Trophoblast cell (in vitro differentiated cells and primary cell): ENCODE data around the gene RTP4.

ENCODE experiments used
- DNase-seq, 2 donors: peaks; one replicate each; pipeline ENCODE4 v3.0.0-alpha.2; 2016
- H2AFZ ChIP-seq: 2 replicates; pipeline ENCODE4 v1.6.1; 2013; ENCODE audit warnings: low read length, moderate library complexity, mild to moderate bottlenecking; ENCODE audit not compliant: insufficient read depth, poor library complexity
- H2AK5ac ChIP-seq: 2 replicates; pipeline ENCODE4 v1.6.1; 2013; ENCODE audit warnings: mild to moderate bottlenecking, low read length
- H2BK120ac ChIP-seq: 2 replicates; pipeline ENCODE4 v1.6.1; 2013; ENCODE audit warnings: low read length, mild to moderate bottlenecking, moderate library complexity; ENCODE audit not compliant: insufficient read depth, poor library complexity
- H2BK12ac ChIP-seq: 2 replicates; pipeline ENCODE4 v1.6.1; 2013; ENCODE audit warnings: mild to moderate bottlenecking, low read length, moderate library complexity
- H2BK5ac ChIP-seq: 2 replicates; pipeline ENCODE4 v1.6.1; 2013; ENCODE audit warnings: low read length, low read depth, moderate library complexity, mild to moderate bottlenecking; ENCODE audit not compliant: poor library complexity
- H3K14ac ChIP-seq: 2 replicates; pipeline ENCODE4 v1.6.1; 2013; ENCODE audit warnings: mild to moderate bottlenecking, low read length
- H3K18ac ChIP-seq: 2 replicates; pipeline ENCODE4 v1.6.1; 2013; ENCODE audit warnings: mild to moderate bottlenecking, low read length
- H3K23ac ChIP-seq: 2 replicates; pipeline ENCODE4 v1.6.1; 2013; ENCODE audit warnings: low read length
- H3K27ac ChIP-seq: 2 replicates; pipeline ENCODE4 v1.5.1; 2013; ENCODE audit warnings: low read depth, mild to moderate bottlenecking, inconsistent platforms, low read length, moderate library complexity
- H3K27me3 ChIP-seq: 2 replicates; pipeline ENCODE4 v1.6.1; 2013; ENCODE audit warnings: inconsistent platforms, mild to moderate bottlenecking, low read length, moderate library complexity; ENCODE audit not compliant: insufficient read depth
- H3K36me3 ChIP-seq, 2 experiments: 1 replicate in 1 of 2; 2 replicates in 1 of 2; pipeline ENCODE4 v1.6.1; 2013; ENCODE audit warnings: low read length in 2 of 2, mild to moderate bottlenecking in 2 of 2, moderate library complexity in 1 of 2; ENCODE audit not compliant: insufficient read depth in 2 of 2, control insufficient read depth in 1 of 2
- H3K4ac ChIP-seq: 2 replicates; pipeline ENCODE4 v1.6.1; 2013; ENCODE audit warnings: low read depth, mild to moderate bottlenecking, low read length, moderate library complexity
- H3K4me1 ChIP-seq, 2 experiments: 1 replicate in 1 of 2; 2 replicates in 1 of 2; pipeline ENCODE4 v1.6.1; 2013; ENCODE audit warnings: low read length in 2 of 2, mild to moderate bottlenecking in 2 of 2, moderate library complexity in 1 of 2; ENCODE audit not compliant: insufficient read depth in 2 of 2, control insufficient read depth in 1 of 2
- H3K4me2 ChIP-seq: 2 replicates; pipeline ENCODE4 v1.6.1; 2013; ENCODE audit warnings: inconsistent platforms, mild to moderate bottlenecking, low read length, moderate library complexity
- H3K4me3 ChIP-seq: 2 replicates; pipeline ENCODE4 v1.5.1; 2013; ENCODE audit warnings: mild to moderate bottlenecking, low read depth, low read length, inconsistent platforms
- H3K79me1 ChIP-seq: one replicate; pipeline ENCODE4 v1.6.1; 2013; ENCODE audit warnings: low read length
- H3K79me2 ChIP-seq: 2 replicates; pipeline ENCODE4 v1.6.1; 2013; ENCODE audit warnings: low read length, mild to moderate bottlenecking; ENCODE audit not compliant: control insufficient read depth, insufficient read depth, poor library complexity
- H3K9ac ChIP-seq: 2 replicates; pipeline ENCODE4 v1.6.1; 2013; ENCODE audit warnings: mild to moderate bottlenecking, low read length
- H3K9me3 ChIP-seq: 2 replicates; pipeline ENCODE4 v1.6.1; 2013; ENCODE audit warnings: low read depth, mild to moderate bottlenecking, control low read depth, inconsistent platforms, low read length; ENCODE audit not compliant: insufficient read depth
- H4K12ac ChIP-seq: 2 replicates; pipeline ENCODE4 v1.6.1; 2013; ENCODE audit warnings: low read depth, mild to moderate bottlenecking, low read length, moderate library complexity
- H4K8ac ChIP-seq: 2 replicates; pipeline ENCODE4 v1.6.1; 2013; ENCODE audit warnings: low read depth, mild to moderate bottlenecking, low read length, moderate library complexity
- H4K91ac ChIP-seq: one replicate; pipeline ENCODE4 v1.6.1; 2013; ENCODE audit warnings: low read depth, mild to moderate bottlenecking, low read length, moderate library complexity
- WGBS: extraction: QIAGEN DNeasy Blood & Tissue Kit; methylation state at CpG from one replicate; pipeline ENCODE4 v1.1.7; 2013; ENCODE audit warnings: missing lambda C conversion rate; ENCODE audit not compliant: insufficient read length, insufficient coverage; ENCODE audit errors: extremely low coverage; 5-methylcytosine and 5-hydroxymethylcytosine counted together

The RTP4 gene

GRCh38 chr3:187382609-187383151 lies 14.5 kb downstream of the RTP4 start:
- no peaks in the 10 kb centered on the region for H3K36me3 ChIP-seq
- no peaks in the 10 kb centered on the region for H3K27me3 ChIP-seq
- H3K79me1 ChIP-seq = no peaks in the 10 kb centered on the region
- H3K27ac ChIP-seq = no peak overlapping the region
- no peak for DNase-seq
- H4K8ac ChIP-seq = no peak overlapping the region
- no peak overlapping the region for H3K18ac ChIP-seq
- no CpG with 5 or more reads among the region's 8 CpGs for WGBS
- H2BK12ac ChIP-seq = no peak overlapping the region
- no peak overlapping the region for H3K9ac ChIP-seq
- H3K4me1 ChIP-seq = no peaks in the 10 kb centered on the region
- H3K14ac ChIP-seq = no peak overlapping the region
- H4K91ac ChIP-seq = no peak overlapping the region
- no peak overlapping the region for H3K23ac ChIP-seq
- no peak overlapping the region for H3K4ac ChIP-seq
- no peaks in the 10 kb centered on the region for H3K79me2 ChIP-seq
- H2AK5ac ChIP-seq = no peak overlapping the region
- no peak overlapping the region for H2BK120ac ChIP-seq
- no peak overlapping the region for H4K12ac ChIP-seq
- H3K9me3 ChIP-seq = no peaks in the 10 kb centered on the region
- H2AFZ ChIP-seq = no peak overlapping the region
- no peak overlapping the region for H3K4me3 ChIP-seq
- H3K4me2 ChIP-seq = no peak overlapping the region
- H2BK5ac ChIP-seq = no peak overlapping the region

- Histone ChIP-seq H3K79me1 (no peaks in the 10 kb centered on the region), H3K79me2 (no peaks in the 10 kb centered on the region), H3K27me3 (no peaks in the 10 kb centered on the region), H3K4me1 (no peaks in the 10 kb centered on the region), H3K4me3 (no peak overlapping the region), H2BK120ac (no peak overlapping the region), H2BK5ac (no peak overlapping the region), H3K4me2 (no peak overlapping the region), H4K12ac (no peak overlapping the region), H4K8ac (no peak overlapping the region), H3K4ac (no peak overlapping the region), H3K23ac (no peak overlapping the region), H2BK12ac (no peak overlapping the region), H3K18ac (no peak overlapping the region), H3K9ac (no peak overlapping the region), H3K36me3 (no peaks in the 10 kb centered on the region), H4K91ac (no peak overlapping the region), H2AK5ac (no peak overlapping the region), H3K27ac (no peak overlapping the region), H3K14ac (no peak overlapping the region), H2AFZ (no peak overlapping the region), H3K9me3 (no peaks in the 10 kb centered on the region)
- WGBS = no CpG with 5 or more reads among the region's 4 CpGs
- DNase-seq = no peak
Observed at GRCh38 chr3:187383246-187383645, 15.1 kb downstream of the RTP4 start.

- H2AK5ac ChIP-seq = no peak overlapping the region
- no peak overlapping the region for H3K23ac ChIP-seq
- no peak overlapping the region for H3K27ac ChIP-seq
- H2AFZ ChIP-seq = no peak overlapping the region
- H2BK5ac ChIP-seq = no peak overlapping the region
- H4K12ac ChIP-seq = no peak overlapping the region
- H3K4ac ChIP-seq = no peak overlapping the region
- no peak overlapping the region for H3K14ac ChIP-seq
- H4K91ac ChIP-seq = no peak overlapping the region
- no peaks in the 10 kb centered on the region for H3K79me1 ChIP-seq
- H3K36me3 ChIP-seq = no peaks in the 10 kb centered on the region
- H3K4me1 ChIP-seq = no peaks in the 10 kb centered on the region
- no peaks in the 10 kb centered on the region for H3K9me3 ChIP-seq
- H3K4me2 ChIP-seq = no peak overlapping the region
- H3K9ac ChIP-seq = no peak overlapping the region
- H3K18ac ChIP-seq = no peak overlapping the region
- H3K27me3 ChIP-seq = no peaks in the 10 kb centered on the region
- no peak overlapping the region for H3K4me3 ChIP-seq
- no peak for DNase-seq
- no peak overlapping the region for H4K8ac ChIP-seq
- H2BK12ac ChIP-seq = no peak overlapping the region
- WGBS = no CpG with 5 or more reads among the region's 1 CpG
- no peaks in the 10 kb centered on the region for H3K79me2 ChIP-seq
- no peak overlapping the region for H2BK120ac ChIP-seq
Observed at GRCh38 chr3:187385296-187385695, 17.1 kb downstream of the RTP4 start.

- Histone ChIP-seq H3K4me3 (no peak overlapping the region), H2BK12ac (no peak overlapping the region), H3K4ac (no peak overlapping the region), H4K91ac (no peak overlapping the region), H2BK120ac (no peak overlapping the region), H3K27ac (no peak overlapping the region), H3K14ac (no peak overlapping the region), H3K4me2 (no peak overlapping the region), H4K12ac (no peak overlapping the region), H3K9me3 (no peaks in the 10 kb centered on the region), H3K36me3 (no peaks in the 10 kb centered on the region), H3K9ac (no peak overlapping the region), H3K79me2 (no peaks in the 10 kb centered on the region), H4K8ac (no peak overlapping the region), H3K79me1 (no peaks in the 10 kb centered on the region), H3K27me3 (no peaks in the 10 kb centered on the region), H3K18ac (no peak overlapping the region), H2AFZ (no peak overlapping the region), H3K23ac (no peak overlapping the region), H2AK5ac (no peak overlapping the region), H2BK5ac (no peak overlapping the region), H3K4me1 (no peaks in the 10 kb centered on the region)
- no CpG with 5 or more reads among the region's 1 CpG for WGBS
- DNase-seq = no peak
Observed at GRCh38 chr3:187396661-187397060, 28.5 kb downstream of the RTP4 start.
